Hypothalamus (tissue), 51 donors: Measurements from ENCODE around the gene PCDHB9.
"Not testable (repeated sequence)": the region's sequence is repeated elsewhere in the genome, so short reads cannot be mapped to it uniquely, and the experiment has no call there.

Source experiments
- DNase-seq, 51 donors: peaks; one replicate each; lab custom pipeline; 2025; lab: John Stamatoyannopoulos, UW

Gene PCDHB9

DNA sequence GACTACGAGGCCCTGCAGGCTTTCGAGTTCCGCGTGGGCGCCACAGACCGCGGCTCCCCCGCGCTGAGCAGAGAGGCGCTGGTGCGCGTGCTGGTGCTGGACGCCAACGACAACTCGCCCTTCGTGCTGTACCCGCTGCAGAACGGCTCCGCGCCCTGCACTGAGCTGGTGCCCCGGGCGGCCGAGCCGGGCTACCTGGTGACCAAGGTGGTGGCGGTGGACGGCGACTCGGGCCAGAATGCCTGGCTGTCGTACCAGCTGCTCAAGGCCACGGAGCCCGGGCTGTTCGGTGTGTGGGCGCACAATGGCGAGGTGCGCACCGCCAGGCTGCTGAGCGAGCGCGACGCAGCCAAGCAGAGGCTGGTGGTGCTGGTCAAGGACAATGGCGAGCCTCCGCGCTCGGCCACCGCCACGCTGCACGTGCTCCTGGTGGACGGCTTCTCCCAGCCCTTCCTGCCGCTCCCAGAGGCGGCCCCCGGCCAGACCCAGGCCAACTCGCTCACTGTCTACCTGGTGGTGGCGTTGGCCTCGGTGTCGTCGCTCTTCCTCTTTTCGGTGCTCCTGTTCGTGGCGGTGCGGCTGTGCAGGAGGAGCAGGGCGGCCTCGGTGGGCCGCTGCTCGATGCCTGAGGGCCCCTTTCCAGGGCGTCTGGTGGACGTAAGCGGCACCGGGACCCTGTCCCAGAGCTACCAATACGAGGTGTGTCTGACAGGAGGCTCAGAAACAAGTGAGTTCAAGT, 2.7 kb upstream of the PCDHB9 start:
- DNase-seq: not testable (repeated sequence)

DNA sequence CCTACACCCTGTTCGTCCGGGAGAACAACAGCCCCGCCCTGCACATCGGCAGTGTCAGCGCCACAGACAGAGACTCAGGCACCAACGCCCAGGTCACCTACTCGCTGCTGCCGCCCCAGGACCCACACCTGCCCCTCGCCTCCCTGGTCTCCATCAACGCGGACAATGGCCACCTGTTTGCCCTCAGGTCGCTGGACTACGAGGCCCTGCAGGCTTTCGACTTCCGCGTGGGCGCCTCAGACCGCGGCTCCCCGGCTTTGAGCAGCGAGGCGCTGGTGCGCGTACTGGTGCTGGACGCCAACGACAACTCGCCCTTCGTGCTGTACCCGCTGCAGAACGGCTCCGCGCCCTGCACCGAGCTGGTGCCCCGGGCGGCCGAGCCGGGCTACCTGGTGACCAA, 1.7 kb downstream of the PCDHB9 start:
- DNase-seq: not testable (repeated sequence)

DNA sequence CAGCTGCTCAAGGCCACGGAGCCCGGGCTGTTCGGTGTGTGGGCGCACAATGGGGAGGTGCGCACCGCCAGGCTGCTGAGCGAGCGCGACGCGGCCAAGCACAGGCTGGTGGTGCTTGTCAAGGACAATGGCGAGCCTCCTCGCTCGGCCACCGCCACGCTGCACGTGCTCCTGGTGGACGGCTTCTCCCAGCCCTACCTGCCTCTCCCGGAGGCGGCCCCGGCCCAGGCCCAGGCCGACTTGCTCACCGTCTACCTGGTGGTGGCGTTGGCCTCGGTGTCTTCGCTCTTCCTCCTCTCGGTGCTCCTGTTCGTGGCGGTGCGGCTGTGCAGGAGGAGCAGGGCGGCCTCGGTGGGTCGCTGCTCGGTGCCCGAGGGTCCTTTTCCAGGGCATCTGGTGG, 2.2 kb downstream of the PCDHB9 start:
- DNase-seq: not testable (repeated sequence)

DNA sequence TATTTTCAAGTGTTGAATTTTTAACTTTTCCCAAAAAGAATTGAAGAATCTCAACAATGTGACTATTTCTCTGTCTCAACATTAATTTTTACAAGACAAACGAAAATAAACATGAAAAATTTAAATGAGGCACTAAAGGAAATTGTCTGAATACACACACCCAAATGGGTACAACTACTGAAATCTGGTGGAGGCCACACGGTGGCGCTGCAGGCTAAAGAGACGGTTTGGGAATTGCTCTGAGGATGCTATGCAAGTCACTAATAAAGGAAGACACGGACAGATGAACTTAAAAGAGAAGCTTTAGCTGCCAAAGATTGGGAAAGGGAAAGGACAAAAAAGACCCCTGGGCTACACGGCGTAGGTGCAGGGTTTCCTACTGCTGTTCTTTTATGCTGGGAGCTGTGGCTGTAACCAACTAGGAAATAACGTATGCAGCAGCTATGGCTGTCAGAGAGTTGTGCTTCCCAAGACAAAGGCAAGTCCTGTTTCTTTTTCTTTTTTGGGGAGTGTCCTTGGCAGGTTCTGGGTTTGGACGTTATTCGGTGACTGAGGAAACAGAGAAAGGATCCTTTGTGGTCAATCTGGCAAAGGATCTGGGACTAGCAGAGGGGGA, 5.3 kb downstream of the PCDHB9 start, which contains the start of gene PCDHB10:
TSS of gene PCDHB10 (plus strand) at position 244 of the 616 bp plus-strand sequence. CDS start at position 444, 200 bp downstream.
- peak in 10 of 51 donors; percentile 3 to 52 (median 18) for DNase-seq

DNA sequence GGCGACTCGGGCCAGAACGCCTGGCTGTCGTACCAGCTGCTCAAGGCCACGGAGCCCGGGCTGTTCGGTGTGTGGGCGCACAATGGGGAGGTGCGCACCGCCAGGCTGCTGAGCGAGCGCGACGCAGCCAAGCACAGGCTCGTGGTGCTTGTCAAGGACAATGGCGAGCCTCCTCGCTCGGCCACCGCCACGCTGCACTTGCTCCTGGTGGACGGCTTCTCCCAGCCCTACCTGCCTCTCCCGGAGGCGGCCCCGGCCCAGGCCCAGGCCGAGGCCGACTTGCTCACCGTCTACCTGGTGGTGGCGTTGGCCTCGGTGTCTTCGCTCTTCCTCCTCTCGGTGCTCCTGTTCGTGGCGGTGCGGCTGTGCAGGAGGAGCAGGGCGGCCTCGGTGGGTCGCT, 7.4 kb downstream of the PCDHB9 start:
- not testable (repeated sequence) for DNase-seq

DNA sequence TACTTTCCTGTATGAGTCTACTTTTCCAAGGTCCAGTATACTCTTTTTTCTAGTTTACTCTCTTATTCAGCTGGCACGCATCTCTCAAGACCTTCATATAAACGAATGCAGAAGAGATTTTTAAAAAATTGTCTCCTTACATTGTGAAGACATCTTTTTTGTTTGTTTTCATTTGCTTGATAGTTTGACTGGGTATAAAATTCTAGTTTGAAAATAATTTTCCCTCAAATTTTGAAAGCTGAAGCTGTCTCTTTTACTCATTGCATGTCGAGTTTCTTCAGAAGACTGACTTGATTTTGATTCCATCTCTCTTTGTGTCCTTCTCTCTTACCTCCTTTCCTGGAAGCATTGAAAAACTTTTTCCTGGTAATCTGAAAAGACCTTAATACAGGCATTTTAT, 9.4 kb downstream of the PCDHB9 start:
- no peak for DNase-seq

DNA sequence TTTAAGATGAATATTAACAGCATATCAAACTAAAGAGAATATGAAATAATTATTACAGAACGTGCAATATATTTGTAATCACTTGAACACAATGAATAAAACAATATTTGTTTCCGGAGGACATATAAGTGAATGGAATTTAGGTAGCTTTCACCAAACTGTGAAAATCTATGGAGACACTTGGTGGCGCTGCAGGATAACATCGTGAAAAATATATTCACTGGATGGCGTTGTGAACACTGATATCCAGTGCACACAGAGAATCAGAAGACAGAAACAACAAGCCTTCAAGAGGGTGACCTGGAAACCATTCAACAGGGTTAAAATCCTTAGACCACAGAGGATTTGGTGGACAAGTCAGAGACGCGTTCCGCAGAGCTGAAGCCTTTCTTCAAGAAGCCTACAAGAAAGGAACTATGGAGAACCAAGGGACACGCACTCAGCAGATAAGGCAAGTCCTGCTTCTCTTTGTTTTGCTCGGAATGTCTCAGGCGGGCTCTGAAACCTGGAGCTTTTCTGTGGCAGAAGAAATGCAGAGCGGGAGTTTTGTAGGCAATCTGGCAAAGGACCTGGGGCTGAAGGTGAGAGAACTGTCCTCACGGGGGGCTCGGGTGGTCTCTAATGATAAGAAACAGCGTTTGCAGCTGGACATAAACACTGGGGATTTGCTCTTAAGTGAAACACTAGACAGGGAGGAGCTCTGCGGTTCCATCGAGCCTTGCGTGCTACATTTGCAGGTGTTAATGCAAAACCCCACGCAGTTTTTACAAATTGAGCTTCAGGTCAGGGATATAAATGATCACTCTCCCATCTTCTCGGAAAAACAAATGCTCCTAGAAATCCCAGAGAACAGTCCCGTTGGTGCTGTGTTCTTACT, 12.6 kb downstream of the PCDHB9 start, which contains the start of gene PCDHB11:
TSS of gene PCDHB11 (plus strand) at position 269 of the 877 bp plus-strand sequence. CDS start at position 417, 148 bp downstream.
- no peak for DNase-seq

DNA sequence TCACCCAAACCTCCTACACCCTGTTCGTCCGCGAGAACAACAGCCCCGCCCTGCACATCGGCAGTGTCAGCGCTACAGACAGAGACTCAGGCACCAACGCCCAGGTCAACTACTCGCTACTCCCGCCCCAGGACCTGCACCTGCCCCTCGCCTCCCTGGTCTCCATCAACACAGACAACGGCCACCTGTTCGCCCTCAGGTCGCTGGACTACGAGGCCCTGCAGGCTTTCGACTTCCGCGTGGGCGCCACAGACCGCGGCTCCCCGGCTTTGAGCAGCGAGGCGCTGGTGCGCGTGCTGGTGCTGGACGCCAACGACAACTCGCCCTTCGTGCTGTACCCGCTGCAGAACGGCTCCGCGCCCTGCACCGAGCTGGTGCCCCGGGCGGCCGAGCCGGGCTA, 14.2 kb downstream of the PCDHB9 start:
- not testable (repeated sequence) for DNase-seq

DNA sequence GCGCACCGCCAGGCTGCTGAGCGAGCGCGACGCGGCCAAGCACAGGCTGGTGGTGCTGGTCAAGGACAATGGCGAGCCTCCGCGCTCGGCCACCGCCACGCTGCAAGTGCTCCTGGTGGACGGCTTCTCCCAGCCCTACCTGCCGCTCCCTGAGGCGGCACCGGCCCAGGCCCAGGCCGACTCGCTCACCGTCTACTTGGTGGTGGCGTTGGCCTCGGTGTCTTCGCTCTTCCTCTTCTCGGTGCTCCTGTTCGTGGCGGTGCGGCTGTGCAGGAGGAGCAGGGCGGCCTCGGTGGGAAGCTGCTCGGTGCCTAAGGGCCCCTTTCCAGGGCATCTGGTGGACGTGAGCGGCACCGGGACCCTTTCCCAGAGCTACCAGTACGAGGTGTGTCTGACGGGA, 14.7 kb downstream of the PCDHB9 start:
- DNase-seq: not testable (repeated sequence)

DNA sequence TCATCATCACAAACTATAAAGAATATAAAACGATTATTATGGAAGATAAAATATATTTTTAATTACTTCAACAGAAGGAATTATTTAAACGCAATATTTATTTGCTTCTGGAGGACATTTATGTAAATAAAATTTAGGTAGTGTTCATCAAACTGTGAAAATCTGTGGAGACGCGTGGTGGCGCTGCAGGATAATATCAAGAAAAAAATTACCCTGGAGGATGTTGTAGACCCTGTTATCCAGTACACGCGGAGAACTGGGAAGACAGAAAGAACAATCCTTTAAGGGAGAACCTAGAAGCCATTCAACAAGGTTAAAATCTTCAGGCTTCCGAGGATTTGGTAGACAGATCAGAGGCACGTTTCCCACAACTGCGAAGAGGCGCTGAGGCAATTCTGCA, 21.5 kb downstream of the PCDHB9 start, which contains the start of gene PCDHB12:
TSS of gene PCDHB12 (plus strand) at position 242 of the 400 bp plus-strand sequence. CDS start 189 bp downstream, outside the sequence.
- DNase-seq: no peak

DNA sequence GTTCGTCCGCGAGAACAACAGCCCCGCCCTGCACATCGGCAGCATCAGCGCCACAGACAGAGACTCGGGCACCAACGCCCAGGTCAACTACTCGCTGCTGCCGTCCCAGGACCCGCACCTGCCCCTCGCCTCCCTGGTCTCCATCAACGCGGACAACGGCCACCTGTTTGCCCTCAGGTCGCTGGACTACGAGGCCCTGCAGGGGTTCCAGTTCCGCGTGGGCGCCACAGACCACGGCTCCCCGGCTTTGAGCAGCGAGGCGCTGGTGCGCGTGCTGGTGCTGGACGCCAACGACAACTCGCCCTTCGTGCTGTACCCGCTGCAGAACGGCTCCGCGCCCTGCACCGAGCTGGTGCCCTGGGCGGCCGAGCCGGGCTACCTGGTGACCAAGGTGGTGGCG, 23.3 kb downstream of the PCDHB9 start:
- not testable (repeated sequence) for DNase-seq

DNA sequence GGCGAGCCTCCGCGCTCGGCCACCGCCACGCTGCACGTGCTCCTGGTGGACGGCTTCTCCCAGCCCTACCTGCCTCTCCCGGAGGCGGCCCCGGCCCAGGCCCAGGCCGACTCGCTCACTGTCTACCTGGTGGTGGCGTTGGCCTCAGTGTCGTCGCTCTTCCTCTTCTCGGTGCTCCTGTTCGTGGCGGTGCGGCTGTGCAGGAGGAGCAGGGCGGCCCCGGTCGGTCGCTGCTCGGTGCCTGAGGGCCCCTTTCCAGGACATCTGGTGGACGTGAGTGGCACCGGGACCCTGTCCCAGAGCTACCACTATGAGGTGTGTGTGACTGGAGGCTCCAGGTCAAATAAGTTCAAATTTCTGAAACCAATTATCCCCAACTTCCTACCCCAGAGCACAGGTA, 23.9 kb downstream of the PCDHB9 start:
- not testable (repeated sequence) for DNase-seq

DNA sequence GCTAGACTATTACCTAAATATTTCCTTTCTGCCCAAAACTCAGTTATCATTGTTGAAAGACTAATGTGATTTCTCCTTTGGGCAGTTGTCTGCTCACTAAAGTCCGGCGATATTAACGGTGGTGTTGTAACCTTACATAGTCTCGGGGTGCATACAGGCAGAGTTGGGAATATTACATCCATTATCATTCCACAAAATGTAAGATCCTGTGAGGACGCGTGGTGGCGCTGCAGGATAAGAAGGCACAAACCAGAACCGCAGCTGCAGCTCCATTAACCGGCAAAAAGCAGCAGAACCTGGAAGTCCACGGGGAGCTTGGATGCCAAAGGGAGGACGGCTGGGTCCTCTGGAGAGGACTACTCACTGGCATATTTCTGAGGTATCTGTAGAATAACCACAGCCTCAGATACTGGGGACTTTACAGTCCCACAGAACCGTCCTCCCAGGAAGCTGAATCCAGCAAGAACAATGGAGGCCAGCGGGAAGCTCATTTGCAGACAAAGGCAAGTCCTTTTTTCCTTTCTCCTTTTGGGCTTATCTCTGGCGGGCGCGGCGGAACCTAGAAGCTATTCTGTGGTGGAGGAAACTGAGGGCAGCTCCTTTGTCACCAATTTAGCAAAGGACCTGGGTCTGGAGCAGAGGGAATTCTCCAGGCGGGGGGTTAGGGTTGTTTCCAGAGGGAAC, 26.8 kb downstream of the PCDHB9 start, which contains the start of gene PCDHB13:
TSS of gene PCDHB13 (plus strand) at position 264 of the 684 bp plus-strand sequence. CDS start at position 469, 205 bp downstream.
- DNase-seq: peak in 10 of 51 donors; percentile 3 to 33 (median 12)

DNA sequence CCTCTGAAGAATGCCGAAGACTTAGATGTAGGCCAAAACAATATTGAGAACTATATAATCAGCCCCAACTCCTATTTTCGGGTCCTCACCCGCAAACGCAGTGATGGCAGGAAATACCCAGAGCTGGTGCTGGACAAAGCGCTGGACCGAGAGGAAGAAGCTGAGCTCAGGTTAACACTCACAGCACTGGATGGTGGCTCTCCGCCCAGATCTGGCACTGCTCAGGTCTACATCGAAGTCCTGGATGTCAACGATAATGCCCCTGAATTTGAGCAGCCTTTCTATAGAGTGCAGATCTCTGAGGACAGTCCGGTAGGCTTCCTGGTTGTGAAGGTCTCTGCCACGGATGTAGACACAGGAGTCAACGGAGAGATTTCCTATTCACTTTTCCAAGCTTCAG, 27.6 kb downstream of the PCDHB9 start:
- not testable (repeated sequence) for DNase-seq

DNA sequence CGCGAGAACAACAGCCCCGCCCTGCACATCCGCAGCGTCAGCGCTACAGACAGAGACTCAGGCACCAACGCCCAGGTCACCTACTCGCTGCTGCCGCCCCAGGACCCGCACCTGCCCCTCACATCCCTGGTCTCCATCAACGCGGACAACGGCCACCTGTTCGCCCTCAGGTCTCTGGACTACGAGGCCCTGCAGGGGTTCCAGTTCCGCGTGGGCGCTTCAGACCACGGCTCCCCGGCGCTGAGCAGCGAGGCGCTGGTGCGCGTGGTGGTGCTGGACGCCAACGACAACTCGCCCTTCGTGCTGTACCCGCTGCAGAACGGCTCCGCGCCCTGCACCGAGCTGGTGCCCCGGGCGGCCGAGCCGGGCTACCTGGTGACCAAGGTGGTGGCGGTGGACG, 28.5 kb downstream of the PCDHB9 start:
- not testable (repeated sequence) for DNase-seq

DNA sequence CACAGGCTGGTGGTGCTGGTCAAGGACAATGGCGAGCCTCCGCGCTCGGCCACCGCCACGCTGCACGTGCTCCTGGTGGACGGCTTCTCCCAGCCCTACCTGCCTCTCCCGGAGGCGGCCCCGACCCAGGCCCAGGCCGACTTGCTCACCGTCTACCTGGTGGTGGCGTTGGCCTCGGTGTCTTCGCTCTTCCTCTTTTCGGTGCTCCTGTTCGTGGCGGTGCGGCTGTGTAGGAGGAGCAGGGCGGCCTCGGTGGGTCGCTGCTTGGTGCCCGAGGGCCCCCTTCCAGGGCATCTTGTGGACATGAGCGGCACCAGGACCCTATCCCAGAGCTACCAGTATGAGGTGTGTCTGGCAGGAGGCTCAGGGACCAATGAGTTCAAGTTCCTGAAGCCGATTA, 29.1 kb downstream of the PCDHB9 start:
- DNase-seq: not testable (repeated sequence)

DNA sequence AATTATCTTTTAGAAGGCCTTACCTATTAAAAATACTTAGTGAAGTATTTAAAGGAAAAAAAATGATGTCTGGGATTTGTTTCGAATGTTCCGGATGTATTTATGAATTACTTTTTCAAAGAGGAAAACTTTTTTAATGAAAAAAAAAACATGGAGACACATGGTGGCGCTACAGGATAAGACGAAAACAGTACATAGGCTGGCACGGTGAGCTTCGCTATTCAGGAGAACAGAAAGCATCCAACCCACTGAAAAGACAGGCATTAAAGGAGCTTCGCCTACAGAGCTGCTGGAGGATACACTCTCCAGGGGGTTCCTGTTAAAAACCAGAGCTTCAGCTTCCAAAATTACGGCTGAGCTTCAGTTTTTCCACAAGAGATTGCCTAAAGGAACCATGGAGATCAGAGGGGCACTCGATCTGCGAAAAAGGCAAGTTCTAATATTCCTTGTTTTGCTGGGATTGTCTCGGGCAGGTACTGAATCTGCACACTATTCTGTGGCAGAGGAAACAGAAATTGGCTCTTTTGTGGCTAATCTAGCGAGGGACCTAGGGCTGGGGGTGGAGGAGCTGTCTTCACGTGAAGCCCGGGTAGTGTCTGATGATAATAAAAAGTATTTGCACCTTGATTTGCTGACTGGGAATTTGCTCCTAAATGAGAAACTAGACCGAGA, 36.3 kb downstream of the PCDHB9 start, which contains the start of gene PCDHB14:
TSS of gene PCDHB14 (plus strand) at position 232 of the 672 bp plus-strand sequence. CDS start at position 395, 163 bp downstream.
- no peak for DNase-seq

DNA sequence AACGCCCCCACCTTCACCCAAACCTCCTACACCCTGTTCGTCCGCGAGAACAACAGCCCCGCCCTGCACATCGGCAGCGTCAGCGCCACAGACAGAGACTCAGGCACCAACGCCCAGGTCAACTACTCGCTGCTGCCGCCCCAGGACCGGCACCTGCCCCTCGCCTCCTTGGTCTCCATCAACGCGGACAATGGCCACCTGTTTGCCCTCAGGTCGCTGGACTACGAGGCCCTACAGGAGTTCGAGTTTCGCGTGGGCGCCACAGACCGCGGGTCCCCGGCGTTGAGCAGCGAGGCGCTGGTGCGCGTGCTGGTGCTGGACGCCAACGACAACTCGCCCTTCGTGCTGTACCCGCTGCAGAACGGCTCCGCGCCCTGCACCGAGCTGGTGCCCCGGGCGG, 37.9 kb downstream of the PCDHB9 start:
- DNase-seq: not testable (repeated sequence)

DNA sequence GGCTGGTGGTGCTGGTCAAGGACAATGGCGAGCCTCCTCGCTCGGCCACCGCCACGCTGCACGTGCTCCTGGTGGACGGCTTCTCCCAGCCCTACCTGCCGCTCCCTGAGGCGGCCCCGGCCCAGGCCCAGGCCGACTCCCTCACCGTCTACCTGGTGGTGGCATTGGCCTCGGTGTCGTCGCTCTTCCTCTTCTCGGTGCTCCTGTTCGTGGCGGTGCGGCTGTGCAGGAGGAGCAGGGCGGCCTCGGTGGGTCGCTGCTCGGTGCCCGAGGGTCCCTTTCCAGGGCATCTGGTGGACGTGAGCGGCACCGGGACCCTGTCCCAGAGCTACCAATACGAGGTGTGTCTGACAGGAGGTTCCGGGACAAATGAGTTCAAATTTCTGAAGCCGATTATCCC, 38.5 kb downstream of the PCDHB9 start:
- DNase-seq: not testable (repeated sequence)
